Activated naive CD4-positive, alpha-beta T cell treated with anti-CD3 and anti-CD28 coated beads, Interleukin-2, amount 10 ng/mL, durations not matched to agents 5 hours and 36 hours (primary cell): ENCODE results near the gene ARPC1A. TPM values are rescaled to one million over a fixed set of nuclear protein-coding genes. Genes with fewer than 3 reads are reported as not detected.

Source experiments
- total RNA-seq, 2 experiments: library from RNA; stranded (reverse); gene quantifications; one replicate each; pipeline ENCODE4 v1.2.3, GENCODE V29; 2021

ARPC1A gene
- total RNA-seq, result 10 to 100 TPM; 44.8 to 48.3 TPM

GRCh38 chr7:99325592-99326407, at the start of gene ARPC1A:
ARPC1A (plus strand) TSS chr7:99325898; CDS start chr7:99333354, 7,456 bp downstream.

GRCh38 chr7:99374111-99375064, 48.7 kb downstream of the ARPC1A start, which contains the start of gene ARPC1B:
ARPC1B (plus strand) TSS chr7:99374730; CDS start chr7:99385715, 10,985 bp downstream.

GRCh38 chr7:99408379-99409191, 82.9 kb downstream of the ARPC1A start, which contains the start of the genes BUD31 and PDAP1:
BUD31 (plus strand) TSS chr7:99408969; CDS start chr7:99411093, 2,124 bp downstream.
PDAP1 (minus strand) TSS chr7:99408597; CDS start chr7:99408548, 49 bp downstream.

Other genes starting within 250 kb of the ARPC1A start
- 10 to 100 TPM; 11.3 to 12.4 TPM for gene SMURF1, start 181.8 kb upstream of the ARPC1A start, total RNA-seq
- not detected for gene KPNA7, start 117.8 kb upstream of the ARPC1A start, total RNA-seq
- not detected for gene MYH16, start 53.1 kb upstream of the ARPC1A start, total RNA-seq
- gene ARPC1B, start 48.8 kb downstream of the ARPC1A start, total RNA-seq, result 100 to 1,000 TPM; 348 to 354 TPM
- gene PDAP1, start 82.7 kb downstream of the ARPC1A start, total RNA-seq, result 10 to 100 TPM; 85.6 to 94.1 TPM
- gene BUD31, start 83.1 kb downstream of the ARPC1A start, total RNA-seq, result 10 to 100 TPM; 77.8 to 79.3 TPM
- 10 to 100 TPM in 1 of 2 experiments, 1 to 10 TPM in 1; 9.7 to 10.0 TPM for gene PTCD1, start 112.9 kb downstream of the ARPC1A start, total RNA-seq
- 10 to 100 TPM; 61.2 to 63.5 TPM for gene CPSF4, start 113.0 kb downstream of the ARPC1A start, total RNA-seq
- gene ATP5MF, start 140.3 kb downstream of the ARPC1A start, total RNA-seq, result 100 to 1,000 TPM; 340 to 354 TPM
- gene ZNF789, start 147.0 kb downstream of the ARPC1A start, total RNA-seq, result 10 to 100 TPM; 23.8 to 26.8 TPM
- gene ZNF394, start 174.4 kb downstream of the ARPC1A start, total RNA-seq, result 10 to 100 TPM; 61.2 to 64.8 TPM
- gene ZKSCAN5, start 178.8 kb downstream of the ARPC1A start, total RNA-seq, result 10 to 100 TPM; 11.2 to 11.8 TPM
- gene FAM200A, start 226.2 kb downstream of the ARPC1A start, total RNA-seq, result 1 to 10 TPM; 5.2 to 5.8 TPM
- 100 to 1,000 TPM; 109 to 111 TPM for gene ZNF655, start 232.7 kb downstream of the ARPC1A start, total RNA-seq